HepG2 (cell line): Measurements from ENCODE around the gene PAX7.

ENCODE experiments used
- ARNT ChIP-seq: fragments of 450-650 bp; IDR thresholded peaks from 2 replicates; pipeline ENCODE4 v1.6.1; 2017
- CHD4 ChIP-seq: fragments of 200-600 bp; sonication (generic); IDR thresholded peaks from 2 replicates; pipeline ENCODE4 v1.7.0; 2017; ENCODE audit warnings: mild to moderate bottlenecking, low read length, borderline replicate concordance
- CTCF ChIP-seq: sonication (generic); formaldehyde crosslinking; IDR thresholded peaks from 2 replicates; pipeline ENCODE4 v1.5.0; 2020; ENCODE audit warnings: mild to moderate bottlenecking, missing genetic modification reagents, moderate library complexity
- HMG20A ChIP-seq: IDR thresholded peaks from 2 replicates; pipeline ENCODE4 v1.6.1; 2016; ENCODE audit warnings: borderline replicate concordance
- JUND ChIP-seq: sonication (generic); formaldehyde crosslinking; IDR thresholded peaks from 2 replicates; pipeline ENCODE4 v1.8.0; 2022; ENCODE audit warnings: mild to moderate bottlenecking, missing genetic modification reagents
- PBX3 ChIP-seq: sonication (generic); formaldehyde crosslinking; IDR thresholded peaks from 2 replicates; pipeline ENCODE4 v1.8.1; 2023; ENCODE audit warnings: missing genetic modification reagents, inconsistent platforms, borderline replicate concordance
- REST ChIP-seq, 2 experiments: IDR thresholded peaks; 2 replicates each; pipeline ENCODE4 v1.6.1; 2011 to 2012; ENCODE audit warnings: low read length in 2 of 2, borderline replicate concordance in 1 of 2, low read depth in 1 of 2, mild to moderate bottlenecking in 1 of 2, moderate library complexity in 1 of 2
- SCMH1 ChIP-seq: sonication (generic); formaldehyde crosslinking; IDR thresholded peaks from 2 replicates; pipeline ENCODE4 v1.9.0; 2021; ENCODE audit warnings: missing genetic modification reagents, mild to moderate bottlenecking, borderline replicate concordance
- YY1 ChIP-seq: IDR thresholded peaks from 2 replicates; pipeline ENCODE4 v1.6.1; 2011; ENCODE audit warnings: low read length, low read depth, moderate library complexity, mild to moderate bottlenecking; ENCODE audit not compliant: insufficient read depth, insufficient replicate concordance
- ZNF205 ChIP-seq: IDR thresholded peaks from 2 replicates; pipeline ENCODE4 v1.6.1; 2018; ENCODE audit warnings: missing biosample characterization, missing genetic modification reagents
- ZNF282 ChIP-seq: fragments of 450-650 bp; IDR thresholded peaks from 2 replicates; pipeline ENCODE4 v1.6.1; 2018; ENCODE audit not compliant: partially characterized antibody
- ZNF687 ChIP-seq: sonication (generic); formaldehyde crosslinking; IDR thresholded peaks from 2 replicates; pipeline ENCODE4 v1.5.1; 2020; ENCODE audit warnings: mild to moderate bottlenecking, missing genetic modification reagents, moderate library complexity

GRCh38 chr1:18739408-18739807, 108.8 kb downstream of the PAX7 start:
- TF ChIP-seq HMG20A (CRISPR knock-in tag) (no peak), CTCF (no peak), JUND (CRISPR knock-in tag) (no peak), SCMH1 (CRISPR knock-in tag) (no peak), ARNT (no peak), YY1 (no peak), PBX3 (CRISPR knock-in tag) (no peak), ZNF282 (no peak), ZNF687 (no peak), ZNF205 (CRISPR knock-in tag) (no peak), CHD4 (no peak), REST (IDR thresholded peaks at IDR 0.05; ENCODE audit: borderline replicate concordance in 1 of 2, low read depth in 1 of 2, low read length in 2 of 2) (no peak)
